IPS-NIHi7 (cell line): ENCODE measurements around the gene ARL8A.

Experiments used
- DNase-seq: peaks from one replicate; pipeline ENCODE4 v3.0.0; 2012; ENCODE audit warnings: mixed read lengths; ENCODE audit errors: extremely low spot score

Gene ARL8A

DNA sequence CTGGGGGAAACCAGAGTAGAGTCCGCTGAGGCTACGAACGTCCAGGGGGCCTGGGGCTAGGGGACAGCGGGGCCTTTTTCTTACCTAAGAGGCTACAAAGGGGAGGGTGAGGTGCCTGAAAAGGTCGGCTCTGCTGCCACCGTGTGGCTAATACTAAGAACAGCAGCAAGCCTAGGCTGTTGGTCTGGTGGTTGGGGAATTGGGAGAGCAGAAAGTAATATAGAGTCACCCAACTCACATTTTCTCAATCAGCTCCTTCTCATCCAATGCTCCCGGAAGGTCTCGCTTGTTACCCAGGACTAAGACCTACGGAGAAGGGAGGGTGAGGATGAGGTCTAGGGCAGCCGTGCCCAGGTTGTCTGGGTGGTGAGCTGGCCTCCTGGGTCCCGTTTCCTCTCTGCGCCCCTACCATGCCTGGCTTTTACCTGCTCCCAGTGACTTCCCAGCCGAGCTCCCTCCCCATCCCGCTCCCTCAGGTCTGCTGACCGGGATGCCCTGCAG, 9.3 kb downstream of the ARL8A start:
- peak; percentile 95 for DNase-seq

DNA sequence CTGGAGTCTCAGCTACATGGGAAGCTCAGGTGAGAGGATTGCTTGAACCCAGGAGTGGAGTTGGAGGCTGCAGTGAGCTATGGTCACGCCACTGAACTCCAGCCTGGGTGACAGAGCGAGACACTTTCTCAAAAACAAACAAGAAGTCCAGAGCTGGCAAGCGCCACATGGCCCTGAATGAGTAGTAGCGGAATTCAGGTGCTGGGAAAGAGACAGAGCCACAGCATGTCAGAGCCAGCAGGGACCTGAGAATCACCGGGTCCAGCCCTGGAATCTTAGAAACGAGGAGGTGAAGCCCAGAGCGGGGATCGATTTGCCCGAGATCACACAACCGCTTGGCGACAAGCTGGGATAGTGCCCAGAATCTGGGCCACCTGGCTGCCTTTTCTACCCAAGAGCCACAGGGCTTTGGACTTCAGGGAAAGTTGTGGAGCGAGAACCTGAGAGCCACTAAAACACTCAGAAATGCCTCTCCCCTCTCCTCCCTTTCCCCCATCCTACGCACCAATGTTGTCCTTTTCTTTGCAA, 9.8 kb downstream of the ARL8A start:
- DNase-seq, result no peak

DNA sequence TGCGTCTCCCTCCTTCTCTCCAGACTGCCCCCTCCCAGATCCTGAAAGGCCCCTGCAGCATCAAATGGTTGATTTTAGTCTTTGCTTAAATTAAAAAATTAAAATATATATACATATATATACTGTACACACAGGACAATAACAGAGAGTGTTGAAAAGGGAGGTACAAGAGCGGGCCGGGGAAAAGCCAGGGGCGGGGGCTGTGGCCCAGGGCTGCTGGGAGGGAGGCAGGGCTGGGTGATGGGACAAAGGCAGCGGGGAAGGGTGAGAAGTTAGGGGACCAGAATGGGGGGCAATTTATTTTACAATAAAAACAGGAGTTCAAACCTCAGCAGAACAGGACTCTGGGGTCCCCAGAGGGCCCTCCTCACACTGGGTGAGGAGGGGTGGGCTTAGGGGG, 10.5 kb downstream of the ARL8A start:
- DNase-seq, result no peak

DNA sequence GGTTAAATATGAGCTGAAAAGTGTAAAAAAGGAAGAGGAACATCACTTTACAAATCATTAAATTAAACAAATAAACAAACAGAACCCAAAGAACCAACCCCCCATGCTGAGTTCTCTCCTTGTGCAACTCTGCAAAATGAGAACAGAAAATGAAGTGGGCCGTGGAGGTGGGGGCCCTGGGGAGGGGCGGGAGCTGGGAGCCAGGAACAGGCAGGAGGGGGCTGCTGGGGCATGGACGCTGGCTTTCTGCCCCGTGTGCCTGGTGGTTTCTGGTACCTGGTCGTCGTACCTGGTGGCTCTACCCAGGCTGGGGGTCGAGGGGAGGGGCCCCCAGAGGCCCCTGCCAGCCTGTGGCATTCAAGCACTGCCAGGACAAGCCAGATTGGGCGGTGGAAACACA, 11.0 kb downstream of the ARL8A start:
- DNase-seq, result no peak

DNA sequence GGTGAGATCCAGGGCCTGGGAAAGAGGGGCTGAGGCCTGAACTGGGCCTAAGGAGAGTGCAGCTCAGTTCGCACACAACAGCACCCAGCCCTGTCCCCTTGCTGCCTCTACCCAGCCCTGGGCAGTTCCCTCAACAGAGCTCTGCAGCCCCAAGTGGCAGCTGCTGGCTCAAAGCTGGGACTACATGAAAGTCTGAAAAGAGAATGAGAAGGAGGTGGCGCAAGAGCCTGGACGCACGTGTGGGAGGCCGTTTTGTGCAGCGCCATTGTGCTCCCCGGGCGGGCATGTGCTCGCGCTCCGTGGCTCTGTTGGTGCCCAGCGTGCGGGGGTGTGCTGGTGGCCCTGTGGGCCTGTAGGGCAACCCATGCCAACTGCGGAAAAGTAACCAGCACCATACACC, 11.5 kb downstream of the ARL8A start:
- DNase-seq, result no peak

DNA sequence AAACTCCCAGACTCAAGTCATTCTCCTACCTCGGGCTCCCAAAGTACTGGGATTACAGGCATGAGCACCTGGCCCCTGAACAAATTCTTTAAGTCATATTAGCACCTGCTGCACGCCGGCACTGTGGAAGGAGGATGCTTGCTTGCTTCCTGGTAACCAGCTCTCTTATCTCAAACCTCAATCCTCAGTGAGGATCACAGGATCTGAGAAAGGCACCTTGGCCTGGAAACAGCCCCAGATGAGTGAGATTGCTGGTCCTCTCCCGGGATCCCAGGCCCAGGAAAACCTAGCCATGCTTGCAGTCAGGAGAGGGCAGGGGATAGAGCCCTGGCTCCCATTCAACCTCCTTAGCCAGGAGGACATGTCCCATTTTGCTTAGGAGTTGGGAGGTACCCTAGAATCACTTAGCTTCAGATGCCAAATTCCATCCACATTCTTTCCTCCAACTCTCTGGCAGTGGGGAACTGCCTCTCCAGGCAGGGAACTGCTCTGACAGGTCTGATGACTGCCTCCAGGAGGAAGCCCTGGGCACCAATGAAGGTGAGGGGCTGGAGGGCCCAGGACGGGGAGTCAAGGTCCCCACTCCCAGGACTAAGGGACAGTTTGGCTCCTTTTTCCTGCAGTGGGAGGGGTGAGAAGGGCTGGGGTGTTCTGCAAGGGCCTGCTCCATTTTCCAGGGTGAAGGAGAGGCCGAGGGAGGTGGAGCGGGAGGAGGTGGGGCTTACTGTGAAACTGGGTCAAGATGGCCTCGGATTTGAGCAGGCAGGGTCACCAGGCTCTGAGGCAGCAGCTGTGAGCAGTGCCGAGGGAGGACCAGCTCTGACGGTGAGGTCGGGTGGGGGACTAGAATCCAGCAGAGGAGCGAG, 12.3 kb downstream of the ARL8A start:
- DNase-seq, result no peak

DNA sequence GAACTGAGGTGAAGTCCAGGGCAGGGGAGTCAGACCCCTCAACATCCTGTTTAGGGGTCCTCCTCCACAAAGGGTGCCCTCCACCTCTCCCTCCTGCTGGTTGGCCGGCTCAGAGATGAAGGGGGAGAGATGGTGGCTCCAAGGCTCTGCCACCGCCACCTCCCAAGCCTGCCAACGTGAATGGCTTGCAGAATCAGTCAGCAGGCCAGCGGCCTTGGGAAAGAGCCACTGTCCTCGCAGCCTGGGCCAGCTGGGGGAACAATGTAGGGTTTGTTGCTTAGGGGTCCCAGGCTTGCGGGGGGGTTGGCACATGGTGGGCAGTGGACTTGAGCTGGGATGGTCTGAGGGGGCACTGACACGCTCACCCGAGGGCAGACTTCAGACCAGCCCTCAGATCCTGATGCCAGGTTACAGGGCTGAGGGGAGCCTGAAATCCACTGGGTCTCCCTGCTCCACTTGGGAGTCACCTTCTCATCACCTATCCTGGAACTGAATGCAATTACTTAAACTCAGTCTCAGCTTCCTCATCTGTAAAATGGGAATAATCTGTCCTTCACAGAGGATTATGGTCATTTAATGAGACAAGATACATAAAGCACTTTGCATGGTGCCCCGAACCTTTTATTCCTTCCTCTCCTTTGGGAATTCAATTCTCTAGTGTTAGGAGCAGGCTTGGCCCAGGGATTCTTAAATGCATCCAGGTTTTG, 13.6 kb downstream of the ARL8A start:
- no peak for DNase-seq

DNA sequence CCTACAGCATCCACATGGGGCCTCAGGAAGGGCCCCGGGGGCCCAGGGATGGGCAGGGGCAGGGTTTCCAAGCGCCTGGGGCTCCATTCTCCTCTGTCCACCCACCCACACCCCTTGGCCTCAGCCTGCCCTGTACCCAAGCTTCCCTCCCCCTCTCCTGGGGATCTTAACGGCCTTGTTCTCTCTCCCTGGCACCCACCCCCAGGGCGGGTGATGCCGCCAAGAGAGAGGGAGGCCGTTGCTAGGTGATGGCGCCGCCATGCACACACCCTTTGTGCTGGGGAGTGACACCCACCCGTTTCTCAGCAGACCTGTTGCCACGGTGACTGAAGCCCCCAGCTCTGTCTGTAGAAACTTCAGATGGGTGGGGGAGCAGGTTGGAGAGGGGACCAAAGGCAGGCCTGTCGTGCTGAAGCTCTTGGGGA, 14.2 kb downstream of the ARL8A start:
- DNase-seq, result no peak

DNA sequence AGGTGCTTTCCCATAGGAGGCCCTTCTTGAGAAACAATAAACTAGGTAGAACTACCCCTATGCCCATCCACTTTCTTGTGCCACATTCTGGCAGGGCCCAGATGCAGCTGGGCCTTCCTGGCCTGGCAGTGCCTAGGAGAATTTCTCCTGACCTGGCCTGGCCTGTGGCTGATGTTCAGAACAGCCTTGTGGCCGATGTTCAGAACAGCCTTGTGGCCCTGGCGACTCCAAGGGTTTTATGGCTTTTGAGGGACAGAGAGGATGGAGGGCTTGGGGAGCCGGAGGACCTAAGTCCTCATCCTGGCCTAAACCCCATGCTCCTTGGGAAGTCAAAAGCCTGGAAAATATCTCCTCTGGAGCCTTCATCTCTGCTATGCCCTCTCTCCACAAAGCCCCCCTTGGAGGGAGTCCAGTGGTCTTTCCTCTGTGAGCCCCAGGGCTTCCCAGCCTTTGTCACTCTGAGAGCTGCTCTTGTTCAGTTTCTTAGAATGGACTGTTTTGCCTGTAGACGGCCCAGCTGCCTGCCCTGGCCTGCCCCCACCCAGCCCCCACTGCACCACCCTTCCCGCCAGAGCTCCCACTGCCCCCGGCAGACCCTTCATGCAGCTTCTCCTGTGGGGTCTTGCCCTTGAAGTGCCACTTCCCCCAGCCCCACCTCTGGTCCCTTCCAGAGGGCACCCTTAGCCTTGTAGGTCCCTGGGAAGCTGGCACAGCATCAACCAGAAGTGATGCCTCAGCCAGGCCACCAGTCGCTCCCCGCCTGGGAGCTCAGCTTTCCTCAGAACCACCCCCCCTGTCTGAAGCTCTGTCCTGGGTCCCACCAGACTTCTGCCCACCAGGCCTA, 14.9 kb downstream of the ARL8A start:
- DNase-seq, result no peak

DNA sequence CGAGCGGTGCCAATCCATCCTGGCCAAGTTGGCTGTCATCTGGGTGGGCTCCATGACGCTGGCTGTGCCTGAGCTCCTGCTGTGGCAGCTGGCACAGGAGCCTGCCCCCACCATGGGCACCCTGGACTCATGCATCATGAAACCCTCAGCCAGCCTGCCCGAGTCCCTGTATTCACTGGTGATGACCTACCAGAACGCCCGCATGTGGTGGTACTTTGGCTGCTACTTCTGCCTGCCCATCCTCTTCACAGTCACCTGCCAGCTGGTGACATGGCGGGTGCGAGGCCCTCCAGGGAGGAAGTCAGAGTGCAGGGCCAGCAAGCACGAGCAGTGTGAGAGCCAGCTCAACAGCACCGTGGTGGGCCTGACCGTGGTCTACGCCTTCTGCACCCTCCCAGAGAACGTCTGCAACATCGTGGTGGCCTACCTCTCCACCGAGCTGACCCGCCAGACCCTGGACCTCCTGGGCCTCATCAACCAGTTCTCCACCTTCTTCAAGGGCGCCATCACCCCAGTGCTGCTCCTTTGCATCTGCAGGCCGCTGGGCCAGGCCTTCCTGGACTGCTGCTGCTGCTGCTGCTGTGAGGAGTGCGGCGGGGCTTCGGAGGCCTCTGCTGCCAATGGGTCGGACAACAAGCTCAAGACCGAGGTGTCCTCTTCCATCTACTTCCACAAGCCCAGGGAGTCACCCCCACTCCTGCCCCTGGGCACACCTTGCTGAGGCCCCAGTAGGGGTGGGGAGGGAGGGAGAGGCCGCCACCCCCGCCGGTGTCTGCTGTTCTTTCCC, 16.5 kb downstream of the ARL8A start:
- DNase-seq, result no peak

DNA sequence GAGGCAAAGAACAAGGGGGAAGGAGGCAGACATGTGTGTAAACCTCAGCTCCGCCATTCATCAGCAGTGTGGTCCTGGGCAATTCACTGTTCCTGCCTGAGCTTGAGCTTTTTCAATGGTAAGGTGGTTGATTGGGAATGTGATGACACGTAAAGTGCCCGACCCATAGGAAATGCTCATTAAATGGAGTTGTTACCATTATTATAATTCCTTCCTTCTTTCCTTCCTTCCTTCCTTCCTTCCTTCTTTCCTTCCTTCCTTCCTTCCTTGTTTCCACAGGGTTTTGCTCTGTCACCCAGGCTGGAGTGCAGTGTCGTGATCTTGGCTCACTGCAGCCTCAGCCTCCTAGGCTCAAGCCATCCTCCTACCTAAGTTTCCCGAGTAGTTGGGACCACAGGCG, 17.5 kb downstream of the ARL8A start:
- no peak for DNase-seq

DNA sequence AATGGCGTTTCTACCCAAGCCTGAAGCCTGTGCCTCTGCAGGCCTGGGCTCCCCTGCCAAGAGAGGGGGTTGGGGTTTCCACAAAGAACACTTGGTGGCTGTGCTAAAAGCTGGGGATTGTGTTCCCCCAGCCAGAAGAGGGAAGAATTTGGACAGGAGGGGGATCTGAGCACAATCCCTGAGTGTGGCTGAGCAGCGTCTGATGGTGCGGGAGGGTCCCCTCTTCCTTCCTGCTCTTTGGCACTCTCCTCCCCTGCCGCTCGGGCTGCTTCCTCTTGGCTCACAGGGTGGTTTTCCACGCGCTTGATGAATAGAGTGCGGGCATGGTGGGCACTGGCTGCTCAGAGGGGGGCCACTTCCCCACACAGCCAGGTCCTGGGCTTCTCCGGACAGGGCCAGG, 18.1 kb downstream of the ARL8A start:
- no peak for DNase-seq

DNA sequence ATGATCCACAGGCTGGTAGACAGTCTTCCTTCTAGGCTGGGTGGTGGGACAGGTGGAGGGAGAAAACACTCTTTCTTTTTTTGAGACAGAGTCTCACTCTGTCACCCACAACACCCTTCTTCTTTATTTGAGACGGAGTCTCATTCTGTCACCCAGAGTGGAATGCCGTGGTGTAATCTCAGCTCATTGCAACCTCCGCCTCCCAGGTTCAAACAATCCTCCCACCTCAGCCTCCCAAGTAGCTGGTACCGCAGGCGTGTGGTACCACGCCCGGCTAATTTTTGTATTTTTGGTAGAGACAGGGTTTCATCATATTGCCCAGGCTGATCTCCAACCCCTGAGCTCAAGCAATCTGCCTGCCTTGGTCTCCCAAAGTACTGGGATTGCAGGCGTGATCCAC, 18.9 kb downstream of the ARL8A start:
- DNase-seq, result no peak

DNA sequence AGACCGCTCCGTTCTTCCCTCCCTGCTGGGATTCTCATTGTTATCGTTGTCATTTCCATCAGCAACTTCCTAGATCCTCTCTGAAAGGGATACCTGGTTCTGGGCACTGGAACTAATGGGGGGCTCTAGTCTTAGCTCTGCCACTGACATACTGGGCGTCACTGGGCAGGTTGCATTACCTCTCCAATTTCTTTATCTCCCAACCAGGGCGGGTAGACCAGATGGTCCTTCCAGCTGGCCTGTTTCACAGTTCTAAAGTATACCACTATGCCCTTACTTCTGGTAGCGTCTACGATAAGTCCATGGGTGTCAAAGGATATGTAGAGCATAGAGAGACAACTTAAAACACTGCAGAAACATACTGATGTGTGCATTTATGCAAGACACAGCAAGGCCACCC, 20.4 kb downstream of the ARL8A start:
- no peak for DNase-seq

DNA sequence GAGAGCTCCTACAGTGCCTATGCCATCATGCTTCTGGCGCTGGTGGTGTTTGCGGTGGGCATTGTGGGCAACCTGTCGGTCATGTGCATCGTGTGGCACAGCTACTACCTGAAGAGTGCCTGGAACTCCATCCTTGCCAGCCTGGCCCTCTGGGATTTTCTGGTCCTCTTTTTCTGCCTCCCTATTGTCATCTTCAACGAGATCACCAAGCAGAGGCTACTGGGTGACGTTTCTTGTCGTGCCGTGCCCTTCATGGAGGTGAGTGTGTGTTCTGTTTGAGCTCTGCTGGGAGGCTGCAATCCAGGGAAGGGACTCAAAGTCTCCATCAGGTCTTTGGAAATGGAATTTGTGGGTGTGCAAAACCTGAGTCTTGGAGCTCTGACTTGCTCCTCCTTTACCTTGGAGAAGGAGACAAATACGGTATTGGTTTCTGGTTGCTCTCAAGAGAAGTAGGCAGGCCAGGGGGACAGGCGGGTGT, 21.2 kb downstream of the ARL8A start:
- no peak for DNase-seq

DNA sequence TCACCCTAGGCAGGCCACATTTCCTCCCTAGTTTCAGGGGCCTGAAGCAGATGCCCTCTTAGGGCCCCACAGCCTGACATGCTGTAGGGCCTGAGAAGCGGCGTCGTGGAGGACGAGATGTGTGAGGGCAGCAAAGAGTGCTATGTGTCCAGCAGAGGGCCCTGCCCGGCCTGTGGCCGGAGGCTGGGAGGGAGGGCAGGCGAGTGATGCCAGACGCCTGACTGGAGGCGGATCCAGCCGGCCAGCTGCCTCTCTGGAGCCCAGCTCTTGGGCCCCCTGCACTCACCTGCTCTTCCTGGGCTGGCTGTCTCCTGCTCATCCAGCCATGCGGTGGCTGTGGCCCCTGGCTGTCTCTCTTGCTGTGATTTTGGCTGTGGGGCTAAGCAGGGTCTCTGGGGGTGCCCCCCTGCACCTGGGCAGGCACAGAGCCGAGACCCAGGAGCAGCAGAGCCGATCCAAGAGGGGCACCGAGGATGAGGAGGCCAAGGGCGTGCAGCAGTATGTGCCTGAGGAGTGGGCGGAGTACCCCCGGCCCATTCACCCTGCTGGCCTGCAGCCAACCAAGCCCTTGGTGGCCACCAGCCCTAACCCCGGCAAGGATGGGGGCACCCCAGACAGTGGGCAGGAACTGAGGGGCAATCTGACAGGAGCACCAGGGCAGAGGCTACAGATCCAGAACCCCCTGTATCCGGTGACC, 21.8 kb downstream of the ARL8A start, which contains the start of gene GPR37L1:
Gene GPR37L1 (plus strand): TSS at position 279 of the 697 bp plus-strand sequence. CDS start 47 bp downstream, at position 326.
- DNase-seq, result peak; percentile 92

DNA sequence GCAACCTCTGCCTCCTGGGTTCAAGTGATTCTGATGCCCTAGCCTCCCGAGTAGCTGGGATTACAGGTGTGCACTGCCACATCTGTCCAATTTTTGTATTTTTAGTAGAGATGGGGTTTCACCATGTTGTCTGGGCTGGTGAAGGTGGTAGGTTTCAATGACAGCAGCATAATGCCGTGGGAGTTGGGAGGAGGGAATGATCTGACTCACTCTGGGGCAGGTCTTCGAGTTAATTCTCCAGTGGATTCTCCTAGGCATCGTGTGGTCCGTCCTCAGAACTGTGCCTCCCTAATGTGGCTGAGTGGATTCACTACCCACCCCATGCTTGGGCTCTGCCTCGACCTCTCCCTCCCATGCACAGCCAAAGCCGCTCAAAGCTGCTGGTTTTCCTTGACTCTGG, 23.5 kb downstream of the ARL8A start:
- DNase-seq, result no peak

DNA sequence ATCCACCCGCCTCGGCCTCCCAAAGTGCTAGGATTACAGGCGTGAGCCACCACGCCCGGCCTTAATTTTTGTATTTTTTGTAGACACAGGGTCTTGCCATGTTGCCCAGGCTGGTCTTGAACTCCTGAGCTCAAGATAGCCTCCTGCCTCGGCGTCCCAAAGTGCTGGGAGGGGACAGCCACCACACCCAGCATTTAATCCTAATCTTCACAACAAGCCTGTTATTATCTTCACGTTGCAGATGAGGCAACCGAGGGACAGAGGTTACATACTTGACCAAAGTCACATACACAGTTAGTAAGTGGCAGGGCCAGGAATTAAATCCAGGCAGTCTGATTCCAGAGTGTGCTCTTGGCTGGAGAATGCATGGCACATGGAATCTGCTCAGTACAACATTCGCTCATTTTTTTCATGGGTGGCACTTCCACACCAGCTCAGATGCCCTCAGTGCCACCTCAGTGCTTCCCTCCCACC, 26.6 kb downstream of the ARL8A start:
- no peak for DNase-seq

DNA sequence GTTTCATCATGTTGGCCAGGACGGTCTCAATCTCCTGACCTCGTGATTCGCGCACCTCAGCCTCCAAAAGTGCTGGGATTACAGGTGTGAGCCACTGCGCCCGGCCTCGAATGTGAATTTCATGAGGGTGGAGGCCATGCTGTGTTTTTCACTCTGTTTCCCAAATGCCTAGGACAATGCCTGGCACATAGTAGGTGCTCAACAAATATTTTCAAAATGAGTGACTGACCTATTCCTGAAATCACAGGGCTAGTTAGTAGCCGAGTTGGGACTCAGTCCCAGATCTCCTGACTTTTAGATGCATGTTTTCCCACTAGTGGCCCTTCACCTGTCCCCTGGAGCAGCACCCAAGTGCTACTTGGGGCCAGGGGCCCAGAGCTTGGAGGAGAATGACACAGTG, 28.2 kb downstream of the ARL8A start:
- DNase-seq, result no peak

DNA sequence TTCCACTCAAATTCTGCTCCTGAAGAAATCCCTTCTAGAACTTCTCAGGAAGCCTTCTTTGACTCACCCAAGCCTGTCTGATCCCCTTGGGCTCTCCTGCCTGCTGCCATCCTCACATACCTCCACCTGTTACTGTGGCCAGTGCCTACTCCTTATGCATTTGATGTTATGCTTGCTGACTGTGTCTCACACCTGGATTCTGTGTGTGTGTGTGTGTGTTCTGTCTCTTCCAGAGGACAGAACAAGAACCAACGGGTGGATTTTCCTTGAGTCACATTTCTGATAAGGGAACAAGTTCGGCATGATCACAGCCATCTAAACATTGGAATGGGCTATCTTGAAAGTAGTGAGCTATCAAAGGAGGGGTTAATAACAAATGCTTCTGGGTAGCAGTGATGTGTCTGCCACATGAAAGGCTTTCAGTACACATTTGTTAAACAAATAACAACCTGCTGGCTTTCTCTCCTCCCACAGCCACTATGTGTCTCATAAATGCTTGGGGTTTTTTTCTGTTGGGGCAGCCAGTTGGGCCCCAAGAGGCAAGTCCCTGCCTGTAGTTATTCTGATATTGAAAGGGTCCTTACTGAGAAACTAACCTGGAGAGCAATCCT, 30.7 kb downstream of the ARL8A start:
- no peak for DNase-seq
